Endometrial microvascular endothelial cells (primary cell): ENCODE measurements around the gene C10orf53. TPM values are rescaled to one million over a fixed set of nuclear protein-coding genes. Genes with fewer than 3 reads are reported as not detected.

ENCODE experiments used
- in situ Hi-C: cut with HindIII; loops from 2 replicates; pipeline ENCODE4 v1.10.0; 2017; ENCODE audit warnings: low sequenced_read_pairs, low pct_unique_long_range_greater_than_20kb; ENCODE audit errors: inconsistent ontology term
- total RNA-seq: library from RNA; depleted of rRNA; stranded (reverse); fragments of >200 nt; gene quantifications from one replicate; pipeline ENCODE4 v1.2.3, GENCODE V29; 2015; ENCODE audit errors: inconsistent ontology term

Gene C10orf53
- total RNA-seq = not detected

GRCh38 chr10:49679480-49679893 lies at the start of gene C10orf53:
Gene C10orf53, plus strand, starts transcription at chr10:49679651. Its CDS starts 47 bp downstream, at chr10:49679698.
- in situ Hi-C loops = no loop called here

GRCh38 chr10:49631975-49632374 lies 47.5 kb upstream of the C10orf53 start:
- in situ Hi-C loops = no loop called here

- in situ Hi-C loops = no loop called here
Observed at GRCh38 chr10:49632406-49633317, 46.8 kb upstream of the C10orf53 start.

GRCh38 chr10:49633327-49634068 lies 46.0 kb upstream of the C10orf53 start:
- in situ Hi-C loops = no loop called here

- in situ Hi-C loops = no loop called here
Observed at GRCh38 chr10:49634069-49634660, 45.3 kb upstream of the C10orf53 start.

GRCh38 chr10:49642311-49642710 lies 37.1 kb upstream of the C10orf53 start:
- in situ Hi-C loops = no loop called here

- in situ Hi-C loops = no loop called here
Observed at GRCh38 chr10:49643241-49644034, 36.0 kb upstream of the C10orf53 start.

GRCh38 chr10:49644035-49644646 lies 35.3 kb upstream of the C10orf53 start:
- in situ Hi-C loops = no loop called here

- in situ Hi-C loops = no loop called here
Observed at GRCh38 chr10:49645417-49645816, 34.0 kb upstream of the C10orf53 start.

- in situ Hi-C loops = no loop called here
Observed at GRCh38 chr10:49645871-49646870, 33.3 kb upstream of the C10orf53 start.

GRCh38 chr10:49647554-49647953 lies 31.9 kb upstream of the C10orf53 start:
- in situ Hi-C loops = no loop called here

- in situ Hi-C loops = no loop called here
Observed at GRCh38 chr10:49647985-49648795, 31.3 kb upstream of the C10orf53 start.

GRCh38 chr10:49649294-49649693 lies 30.2 kb upstream of the C10orf53 start:
- in situ Hi-C loops = no loop called here

- in situ Hi-C loops = no loop called here
Observed at GRCh38 chr10:49649936-49650723, 29.3 kb upstream of the C10orf53 start.

- in situ Hi-C loops = no loop called here
Observed at GRCh38 chr10:49650724-49651034, 28.8 kb upstream of the C10orf53 start.
